HCT116 (cell line): ENCODE data around the gene TLL2.

Source experiments
- ATF3 ChIP-seq: IDR thresholded peaks from 2 replicates; pipeline ENCODE4 v1.6.1; 2012
- MAX ChIP-seq: IDR thresholded peaks from 2 replicates; pipeline ENCODE4 v1.6.1; 2012
- POLR2A ChIP-seq: IDR thresholded peaks from 2 replicates; pipeline ENCODE4 v1.7.0; 2011; ENCODE audit warnings: borderline replicate concordance; ENCODE audit not compliant: insufficient read depth, insufficient read length; ENCODE audit errors: extremely low read depth
- YY1 ChIP-seq: IDR thresholded peaks from 2 replicates; pipeline ENCODE4 v1.6.1; 2011; ENCODE audit warnings: low read length, low read depth, moderate library complexity, mild to moderate bottlenecking; ENCODE audit not compliant: insufficient replicate concordance; ENCODE audit errors: extremely low read depth
- TF ChIP-seq, protein P1 (sequence below), 3 experiments: fragments of 200-600 bp in 1 of 3; sonication (generic) in 1 of 3; IDR thresholded peaks in 2 of 3; conservative IDR thresholded peaks in 1 of 3; 2 replicates each; pipeline ENCODE4 v1.5.1; 2012 to 2017; ENCODE audit warnings: low read depth in 2 of 3, low read length in 2 of 3, antibody characterized with exemption in 1 of 3, borderline replicate concordance in 1 of 3, control low read depth in 1 of 3, mild to moderate bottlenecking in 1 of 3, mixed read lengths in 1 of 3, mixed run types in 1 of 3, moderate library complexity in 1 of 3; ENCODE audit not compliant: insufficient read depth in 1 of 3

DNA sequence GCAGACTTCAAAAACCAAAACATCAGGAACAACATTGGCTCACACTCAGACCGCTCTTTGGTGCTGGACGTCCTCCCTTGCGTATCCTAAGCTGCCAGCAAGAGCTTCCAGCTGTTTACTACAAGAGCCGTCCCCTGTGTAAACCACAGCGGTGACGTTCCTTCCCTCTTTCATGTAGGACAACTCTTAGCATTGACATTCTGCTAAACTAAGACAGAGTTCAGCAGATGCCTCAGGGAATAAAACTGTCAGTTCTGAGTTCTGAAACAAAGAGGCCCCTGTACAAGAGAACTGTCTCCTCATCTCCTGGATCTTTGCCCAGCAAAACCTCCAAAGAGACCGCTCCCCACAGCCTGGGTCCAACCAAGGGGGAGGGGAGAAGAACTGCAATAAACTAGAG lies 97.1 kb downstream of the TLL2 start:
- TF ChIP-seq, protein P1, sequence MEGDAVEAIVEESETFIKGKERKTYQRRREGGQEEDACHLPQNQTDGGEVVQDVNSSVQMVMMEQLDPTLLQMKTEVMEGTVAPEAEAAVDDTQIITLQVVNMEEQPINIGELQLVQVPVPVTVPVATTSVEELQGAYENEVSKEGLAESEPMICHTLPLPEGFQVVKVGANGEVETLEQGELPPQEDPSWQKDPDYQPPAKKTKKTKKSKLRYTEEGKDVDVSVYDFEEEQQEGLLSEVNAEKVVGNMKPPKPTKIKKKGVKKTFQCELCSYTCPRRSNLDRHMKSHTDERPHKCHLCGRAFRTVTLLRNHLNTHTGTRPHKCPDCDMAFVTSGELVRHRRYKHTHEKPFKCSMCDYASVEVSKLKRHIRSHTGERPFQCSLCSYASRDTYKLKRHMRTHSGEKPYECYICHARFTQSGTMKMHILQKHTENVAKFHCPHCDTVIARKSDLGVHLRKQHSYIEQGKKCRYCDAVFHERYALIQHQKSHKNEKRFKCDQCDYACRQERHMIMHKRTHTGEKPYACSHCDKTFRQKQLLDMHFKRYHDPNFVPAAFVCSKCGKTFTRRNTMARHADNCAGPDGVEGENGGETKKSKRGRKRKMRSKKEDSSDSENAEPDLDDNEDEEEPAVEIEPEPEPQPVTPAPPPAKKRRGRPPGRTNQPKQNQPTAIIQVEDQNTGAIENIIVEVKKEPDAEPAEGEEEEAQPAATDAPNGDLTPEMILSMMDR (IDR thresholded peaks at IDR 0.05 in 2 of 3, conservative IDR thresholded peaks at IDR 0.05 in 1 of 3; ENCODE audit: borderline replicate concordance in 1 of 3, insufficient read depth in 1 of 3, low read depth in 2 of 3, low read length in 2 of 3) = no peak
- TF ChIP-seq ATF3 (no peak), YY1 (no peak), POLR2A (no peak), MAX (no peak)
